Erythroblast (primary cell): ENCODE measurements around the gene KIF16B.

Experiments
- GATA1 ChIP-seq: IDR thresholded peaks from 2 replicates; pipeline ENCODE4 v1.6.1; 2011; ENCODE audit warnings: low read depth, mild to moderate bottlenecking, control low read depth, low read length, moderate library complexity
- POLR2A ChIP-seq: IDR thresholded peaks from 2 replicates; pipeline ENCODE4 v1.6.1; 2011; ENCODE audit warnings: mild to moderate bottlenecking, low read length

GRCh38 chr20:16500197-16500596, 73.1 kb downstream of the KIF16B start:
- TF ChIP-seq POLR2A (no peak), GATA1 (no peak)
